Measurements from ENCODE around the gene SDK1.
"Not testable (repeated sequence)": the region's sequence is repeated elsewhere in the genome, so short reads cannot be mapped to it uniquely, and the experiment has no call there.

The SDK1 gene

GRCh38 chr7:4255336-4255735 is 954.3 kb downstream of the SDK1 start:
- H3K4me3 ChIP-seq = no peak overlapping the region
- no peak for DNase-seq (ENCODE audit: low spot score)
- TF ChIP-seq CTCF (IDR thresholded peaks at IDR 0.05) = no peak
- no peak overlapping the region for H3K27ac ChIP-seq

DNA sequence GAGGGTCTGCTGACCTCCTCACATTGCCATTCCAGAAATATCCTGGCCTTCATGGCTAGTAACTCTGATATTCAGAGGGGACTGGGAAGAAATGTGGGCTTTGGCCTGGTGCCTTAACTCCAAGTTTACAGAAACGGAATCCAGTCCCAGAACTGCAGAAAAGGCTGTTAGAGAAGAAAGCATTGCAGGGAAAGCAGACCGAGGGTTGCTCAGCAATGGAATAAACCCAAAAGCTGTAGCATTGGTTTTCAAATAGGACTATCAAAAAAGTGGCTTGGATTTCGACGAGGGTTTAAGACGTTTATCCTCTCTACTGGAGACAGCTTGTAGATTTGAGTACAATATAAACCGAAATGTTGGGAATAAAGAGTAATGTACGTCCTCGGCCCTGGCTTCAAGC is 955.2 kb downstream of the SDK1 start:
- DNase-seq (ENCODE audit: low spot score) = no peak
- Histone ChIP-seq H3K27ac (no peak overlapping the region), H3K4me3 (peak overlapping the region; percentile 24)
- no peak for TF ChIP-seq CTCF (IDR thresholded peaks at IDR 0.05)

GRCh38 chr7:4257146-4258111 is 956.4 kb downstream of the SDK1 start:
- no peak overlapping the region for H3K27ac ChIP-seq
- no peak for DNase-seq (ENCODE audit: low spot score)
- no peak overlapping the region for H3K4me3 ChIP-seq
- TF ChIP-seq CTCF (IDR thresholded peaks at IDR 0.05) = no peak

- H3K4me3 ChIP-seq; H3K27ac ChIP-seq; DNase-seq (ENCODE audit: low spot score): not testable (repeated sequence)
These were observed 959.1 kb downstream of the SDK1 start for GRCh38 chr7:4260116-4260515.

GRCh38 chr7:4260867-4261600 is 960.0 kb downstream of the SDK1 start:
- TF ChIP-seq CTCF (IDR thresholded peaks at IDR 0.05) = no peak
- no peak for DNase-seq (ENCODE audit: low spot score)
- H3K27ac ChIP-seq = no peak overlapping the region
- H3K4me3 ChIP-seq = no peak overlapping the region

- no peak for DNase-seq (ENCODE audit: low spot score)
- Histone ChIP-seq H3K27ac (no peak overlapping the region), H3K4me3 (no peak overlapping the region)
- TF ChIP-seq CTCF (IDR thresholded peaks at IDR 0.05) = no peak
These were observed 960.5 kb downstream of the SDK1 start for GRCh38 chr7:4261601-4261960.

- not testable (repeated sequence) for H3K27ac ChIP-seq; DNase-seq (ENCODE audit: low spot score); H3K4me3 ChIP-seq
These were observed 963.2 kb downstream of the SDK1 start for GRCh38 chr7:4264206-4264605.

DNA sequence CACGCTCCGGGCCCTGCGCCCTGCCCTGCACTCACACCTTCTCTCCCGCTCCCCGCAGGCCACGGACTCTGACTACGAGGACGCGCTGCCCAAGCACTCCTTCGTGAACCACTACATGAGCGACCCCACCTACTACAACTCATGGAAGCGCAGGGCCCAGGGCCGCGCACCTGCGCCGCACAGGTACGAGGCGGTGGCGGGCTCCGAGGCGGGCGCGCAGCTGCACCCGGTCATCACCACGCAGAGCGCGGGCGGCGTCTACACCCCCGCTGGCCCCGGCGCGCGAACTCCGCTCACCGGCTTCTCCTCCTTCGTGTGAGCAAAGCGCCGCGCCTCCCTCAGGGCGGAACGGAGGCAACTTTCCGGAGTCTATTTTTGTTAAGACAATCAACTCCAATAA is 964.0 kb downstream of the SDK1 start:
- H3K27ac ChIP-seq = no peak overlapping the region
- no peak for TF ChIP-seq CTCF (IDR thresholded peaks at IDR 0.05)
- H3K4me3 ChIP-seq = no peak overlapping the region
- peak; percentile 57 for DNase-seq (ENCODE audit: low spot score)
